HL-60/S4 (cell line): ENCODE measurements around the gene HINT2.

Experiments
- in situ Hi-C: fragments of 300-500 bp; cut with MboI; formaldehyde crosslinking; loops from 2 replicates; pipeline ENCODE4 v1.14.3; 2022; ENCODE audit warnings: low sequenced_read_pairs

The HINT2 gene

GRCh38 chr9:35783418-35783817 is 31.4 kb downstream of the HINT2 start:
- in situ Hi-C loops = loop anchor here (25.0 kb wide), 1 partner anchor 104 kb away; no protein-coding TSS in a partner anchor

- in situ Hi-C loops = loop anchor here (25.0 kb wide), 1 partner anchor 106 kb away; no protein-coding TSS in a partner anchor
Observed at GRCh38 chr9:35781066-35781465, 33.8 kb downstream of the HINT2 start.

- in situ Hi-C loops = loop anchor here (25.0 kb wide), 1 partner anchor 109 kb away; no protein-coding TSS in a partner anchor
Observed at GRCh38 chr9:35778496-35778895, 36.3 kb downstream of the HINT2 start.

- in situ Hi-C loops = loop anchor here (25.0 kb wide), 1 partner anchor 111 kb away; no protein-coding TSS in a partner anchor
Observed at GRCh38 chr9:35776018-35776417, 38.8 kb downstream of the HINT2 start.

- in situ Hi-C loops = loop anchor here (25.0 kb wide), 1 partner anchor 112 kb away; no protein-coding TSS in a partner anchor
Observed at GRCh38 chr9:35774907-35775635, 39.8 kb downstream of the HINT2 start.

- in situ Hi-C loops = no loop called here
Observed at GRCh38 chr9:35771943-35772342, 42.9 kb downstream of the HINT2 start.

- in situ Hi-C loops = no loop called here
Observed at GRCh38 chr9:35771534-35771933, 43.3 kb downstream of the HINT2 start.

- in situ Hi-C loops = no loop called here
Observed at GRCh38 chr9:35771075-35771433, 43.8 kb downstream of the HINT2 start.

GRCh38 chr9:35769763-35770162 is 45.1 kb downstream of the HINT2 start:
- in situ Hi-C loops = no loop called here

- in situ Hi-C loops = no loop called here
Observed at GRCh38 chr9:35767458-35767857, 47.4 kb downstream of the HINT2 start.

GRCh38 chr9:35766997-35767396 is 47.8 kb downstream of the HINT2 start:
- in situ Hi-C loops = no loop called here

GRCh38 chr9:35763803-35764202 is 51.0 kb downstream of the HINT2 start:
- in situ Hi-C loops = no loop called here

- in situ Hi-C loops = no loop called here
Observed at GRCh38 chr9:35763181-35763580, 51.7 kb downstream of the HINT2 start.
